IMR-90 (cell line): ENCODE results near the gene KRT10. TPM values are rescaled to one million over a fixed set of nuclear protein-coding genes. Genes with fewer than 3 reads are reported as not detected.

Source experiments
- ATAC-seq: fragments of 200-7000 bp; cut with Tn5 transposase; 2 replicates; pipeline ENCODE4 v1.9.1; 2020; ENCODE audit warnings: low read depth, mild to moderate bottlenecking, moderate library complexity
- BruUV-seq: library from RNA; stranded (reverse); fragments of 400-500 nt; replicated peaks from 2 replicates; lab custom pipeline; 2021; lab: Mats Ljungman, UMichigan
- CTCF ChIA-PET: fragments of 300-600 bp; formaldehyde crosslinking; extraction: SDS; loops from one replicate; lab custom pipeline; 2021; ENCODE audit warnings: antibody characterized with exemption; lab: Yijun Ruan, JAX
- POLR2A ChIA-PET: fragments of 300-600 bp; sonication (Branson Sonifier 250); formaldehyde crosslinking; loops from one replicate; lab custom pipeline; 2022; ENCODE audit warnings: antibody characterized with exemption; ENCODE audit not compliant: unreplicated experiment; lab: Charles Lee
- DNase-seq: peaks from one replicate; pipeline ENCODE4 v3.0.0; 2013
- H2AFZ ChIP-seq: replicated peaks from 2 replicates; pipeline ENCODE3; 2013; ENCODE audit warnings: low read length, mild to moderate bottlenecking; ENCODE audit not compliant: poor library complexity
- H2AK5ac ChIP-seq: 2 replicates; pipeline ENCODE4 v1.6.1; 2013; ENCODE audit warnings: low read depth, low read length, inconsistent platforms
- H2AK9ac ChIP-seq: replicated peaks from 2 replicates; pipeline ENCODE3; 2013; ENCODE audit warnings: mild to moderate bottlenecking, low read depth, low read length, moderate library complexity; ENCODE audit not compliant: poor library complexity
- H2BK120ac ChIP-seq: 2 replicates; pipeline ENCODE4 v1.6.1; 2013; ENCODE audit warnings: low read depth, low read length, inconsistent platforms
- H2BK15ac ChIP-seq: 3 replicates; pipeline ENCODE4 v1.6.1; 2013; ENCODE audit warnings: low read depth, low read length, inconsistent platforms
- H2BK20ac ChIP-seq: 2 replicates; pipeline ENCODE4 v1.6.1; 2013; ENCODE audit warnings: low read depth, mild to moderate bottlenecking, inconsistent platforms, low read length, moderate library complexity
- H2BK5ac ChIP-seq: 2 replicates; pipeline ENCODE4 v1.6.1; 2013; ENCODE audit warnings: mild to moderate bottlenecking, low read depth, low read length, inconsistent platforms; ENCODE audit not compliant: poor library complexity, severe bottlenecking
- H3K14ac ChIP-seq: replicated peaks from 2 replicates; pipeline ENCODE4 v1.6.1; 2013; ENCODE audit warnings: low read depth, low read length, inconsistent platforms
- H3K18ac ChIP-seq: 2 replicates; pipeline ENCODE4 v1.6.1; 2013; ENCODE audit warnings: low read depth, low read length, control low read depth
- H3K23ac ChIP-seq: 2 replicates; pipeline ENCODE4 v1.6.1; 2013; ENCODE audit warnings: low read depth, low read length, inconsistent platforms
- H3K27ac ChIP-seq: 2 replicates; pipeline ENCODE4 v1.5.1; 2013; ENCODE audit warnings: mild to moderate bottlenecking, control low read depth, low read length; ENCODE audit not compliant: insufficient read depth
- H3K27me3 ChIP-seq: 2 replicates; pipeline ENCODE4 v1.6.1; 2013; ENCODE audit warnings: low read length; ENCODE audit not compliant: control insufficient read depth, insufficient read depth
- H3K36me3 ChIP-seq: 2 replicates; pipeline ENCODE4 v1.6.1; 2013; ENCODE audit warnings: low read length, mixed read lengths; ENCODE audit not compliant: control insufficient read depth, insufficient read depth
- H3K4ac ChIP-seq: 2 replicates; pipeline ENCODE4 v1.6.1; 2013; ENCODE audit warnings: low read depth, low read length, inconsistent platforms
- H3K4me1 ChIP-seq: 2 replicates; pipeline ENCODE4 v1.6.1; 2013; ENCODE audit warnings: low read length, mixed read lengths; ENCODE audit not compliant: control insufficient read depth, insufficient read depth
- H3K4me2 ChIP-seq: 2 replicates; pipeline ENCODE4 v1.6.1; 2013; ENCODE audit warnings: low read depth, mild to moderate bottlenecking, control low read depth, low read length, moderate library complexity
- H3K4me3 ChIP-seq: 2 replicates; pipeline ENCODE4 v1.5.1; 2013; ENCODE audit warnings: low read depth, mild to moderate bottlenecking, control low read depth, low read length, moderate library complexity; ENCODE audit not compliant: insufficient read depth
- H3K56ac ChIP-seq: 2 replicates; pipeline ENCODE4 v1.6.1; 2013; ENCODE audit warnings: low read length, inconsistent platforms; ENCODE audit not compliant: insufficient read depth; ENCODE audit errors: extremely low read depth
- H3K79me1 ChIP-seq, 2 experiments: 2 replicates each; pipeline ENCODE4 v1.6.1; 2013; ENCODE audit warnings: low read length in 2 of 2, inconsistent platforms in 1 of 2, low read depth in 1 of 2
- H3K9ac ChIP-seq: 2 replicates; pipeline ENCODE4 v1.6.1; 2013; ENCODE audit warnings: low read depth, low read length, control low read depth
- H3K9me1 ChIP-seq: 2 replicates; pipeline ENCODE4 v1.6.1; 2013; ENCODE audit warnings: low read length, inconsistent platforms; ENCODE audit not compliant: insufficient read depth
- H3K9me3 ChIP-seq: 2 replicates; pipeline ENCODE4 v1.6.1; 2013; ENCODE audit warnings: low read length; ENCODE audit not compliant: control insufficient read depth, insufficient read depth
- H4K20me1 ChIP-seq: 2 replicates; pipeline ENCODE4 v1.6.1; 2013; ENCODE audit warnings: low read length, inconsistent platforms; ENCODE audit not compliant: insufficient read depth
- H4K5ac ChIP-seq: 2 replicates; pipeline ENCODE4 v1.6.1; 2013; ENCODE audit warnings: mild to moderate bottlenecking, low read depth, low read length, control low read depth
- H4K8ac ChIP-seq, 2 experiments: 2 replicates each; pipeline ENCODE4 v1.6.1; 2013; ENCODE audit warnings: low read depth in 2 of 2, low read length in 2 of 2, control low read depth in 1 of 2, inconsistent platforms in 1 of 2
- H4K91ac ChIP-seq: 2 replicates; pipeline ENCODE4 v1.6.1; 2013; ENCODE audit warnings: low read depth, low read length, inconsistent platforms; ENCODE audit not compliant: insufficient read depth
- CTCF ChIP-seq: conservative IDR thresholded peaks from 2 replicates; pipeline ENCODE4 v1.5.1; 2012; ENCODE audit warnings: mild to moderate bottlenecking, low read depth, low read length, improper control_type of control experiment
- ELK1 ChIP-seq: fragments of 150-350 bp; IDR thresholded peaks from 2 replicates; pipeline ENCODE4 v1.6.1; 2016; ENCODE audit warnings: low read depth, mild to moderate bottlenecking, low read length, moderate library complexity, borderline replicate concordance
- FOS ChIP-seq: fragments of 150-350 bp; IDR thresholded peaks from 2 replicates; pipeline ENCODE4 v1.6.1; 2016; ENCODE audit warnings: low read depth, low read length
- MAFK ChIP-seq: IDR thresholded peaks from 2 replicates; pipeline ENCODE4 v1.6.1; 2012; ENCODE audit warnings: low read depth, low read length, improper control_type of control experiment
- MAZ ChIP-seq: IDR thresholded peaks from 2 replicates; pipeline ENCODE4 v1.6.1; 2012; ENCODE audit warnings: low read depth, mild to moderate bottlenecking, low read length, improper control_type of control experiment, moderate library complexity, borderline replicate concordance
- MXI1 ChIP-seq: IDR thresholded peaks from 2 replicates; pipeline ENCODE4 v1.6.1; 2012; ENCODE audit warnings: low read depth, mild to moderate bottlenecking, low read length, moderate library complexity, borderline replicate concordance
- POLR2A ChIP-seq: IDR thresholded peaks from 2 replicates; pipeline ENCODE4 v1.6.1; 2012; ENCODE audit warnings: mild to moderate bottlenecking, low read depth, low read length
- RAD21 ChIP-seq: IDR thresholded peaks from 2 replicates; pipeline ENCODE4 v1.6.1; 2012; ENCODE audit warnings: low read length, improper control_type of control experiment
- RCOR1 ChIP-seq: IDR thresholded peaks from 2 replicates; pipeline ENCODE4 v1.6.1; 2012; ENCODE audit warnings: mild to moderate bottlenecking, low read length, improper control_type of control experiment; ENCODE audit not compliant: insufficient replicate concordance
- WGBS, 2 experiments: methylation state at CpG; one replicate each; pipeline versions ENCODE4 v1.1.5 to v1.1.7; 2013; ENCODE audit warnings: missing lambda C conversion rate in 2 of 2; ENCODE audit not compliant: insufficient read length in 1 of 2; ENCODE audit errors: extremely low coverage in 2 of 2; 5-methylcytosine and 5-hydroxymethylcytosine counted together
- dilution Hi-C: fragments of 300-500 bp; cut with HindIII; formaldehyde crosslinking; loops from one replicate; pipeline ENCODE4 v1.14.3; 2018; ENCODE audit warnings: low sequenced_read_pairs; ENCODE audit not compliant: unreplicated experiment
- in situ Hi-C: fragments of 300-500 bp; cut with MboI; formaldehyde crosslinking; loops from 3 replicates; pipeline ENCODE4 v1.14.3; 2019; ENCODE audit warnings: low sequenced_read_pairs, inconsistent platforms, mixed read lengths
- intact Hi-C: fragments of 100-400 bp; cut with micrococcal nuclease; formaldehyde crosslinking; loops from 2 replicates; pipeline ENCODE4 v1.10.0; 2022
- polyA plus RNA-seq, 3 experiments: library from polyadenylated mRNA; depleted of rRNA; stranded (reverse); fragments of >200 nt; gene quantifications; 2 replicates each; pipeline ENCODE4 v1.2.3, GENCODE V29; 2012; ENCODE audit warnings: low replicate concordance in 1 of 3
- total RNA-seq: library from RNA; depleted of rRNA; stranded (reverse); fragments of >200 nt; gene quantifications from 2 replicates; pipeline ENCODE4 v1.2.3, GENCODE V29; 2012

The KRT10 gene
- total and polyA plus RNA-seq, 2 of the 4 experiments (the other 2 are of a cell fraction), result 0.18 to 18.3 TPM

GRCh38 chr17:40819528-40820125 is 2.8 kb downstream of the KRT10 start:
- ChIA-PET POLR2A (interaction anchor here (0.6 kb wide), 1 partner anchor 715 kb away, joined by 12 read pairs; no protein-coding TSS in a partner anchor), CTCF (no interaction called here)
- Histone ChIP-seq H3K9ac (peak overlapping the region; percentile 77), H3K4ac (peak overlapping the region; percentile 62), H2BK5ac (peak overlapping the region; percentile 88), H3K27me3 (no peaks in the 10 kb centered on the region), H2BK120ac (peak overlapping the region; percentile 6; the same call in 1 of the 2 replicates), H3K27ac (peak overlapping the region; percentile 58), H3K4me3 (peak overlapping the region; percentile 99), H3K9me3 (no peaks in the 10 kb centered on the region), H2BK15ac (peak overlapping the region; percentile 43; the same call in 2 of the 3 replicates), H3K36me3 (peaks cover 10% of the 10 kb centered on the region), H2AK9ac (no peak overlapping the region), H4K8ac (peak overlapping the region; percentile 97 to 99), H3K23ac (peak overlapping the region; percentile 92; the same call in 1 of the 2 replicates), H3K9me1 (peaks cover 3% of the 10 kb centered on the region), H3K18ac (peak overlapping the region; percentile 85; the same call in 1 of the 2 replicates), H2AK5ac (peak overlapping the region; percentile 23; the same call in 1 of the 2 replicates), H3K4me2 (peak overlapping the region; percentile 78), H3K14ac (peak overlapping the region; percentile 83), H4K5ac (peak overlapping the region; percentile 96), H2AFZ (no peak overlapping the region), H2BK20ac (no peak overlapping the region), H4K20me1 (no peaks in the 10 kb centered on the region), H3K79me1 (peaks cover 30 to 38% of the 10 kb centered on the region in 2 experiments), H3K56ac (peak overlapping the region; percentile 87), H4K91ac (peak overlapping the region; percentile 85), H3K4me1 (peaks cover 5% of the 10 kb centered on the region; the same call in 1 of the 2 replicates)
- TSS peak; percentile 83 for BruUV-seq
- ATAC-seq (peak; percentile 15; the same call in 1 of the 2 replicates), DNase-seq (peak; percentile 20)
- in situ Hi-C loops, result no loop called here
- intact Hi-C loops, result no loop called here
- TF ChIP-seq RAD21, result no peak
- no peak for TF ChIP-seq FOS
- no peak for TF ChIP-seq ELK1
- no peak for TF ChIP-seq POLR2A
- no peak for TF ChIP-seq MAZ
- TF ChIP-seq RCOR1, result no peak
- TF ChIP-seq CTCF, result no peak
- TF ChIP-seq MXI1, result no peak
- no peak for TF ChIP-seq MAFK
- dilution Hi-C loops, result no loop called here
- WGBS, 2 experiments, result no CpG with 5 or more reads among the region's 9 CpGs
